Osteoblast (primary cell): ENCODE data around the gene DSCAML1. TPM values are rescaled to one million over a fixed set of nuclear protein-coding genes. Genes with fewer than 3 reads are reported as not detected.

Experiments
- DNase-seq: peaks from one replicate; pipeline ENCODE4 v3.0.0; 2011; ENCODE audit warnings: low spot score, mixed read lengths; ENCODE audit not compliant: insufficient read length; ENCODE audit errors: missing footprints
- H2AFZ ChIP-seq: 2 replicates; pipeline ENCODE4 v1.6.0; 2011; ENCODE audit warnings: mild to moderate bottlenecking, low read length
- H3K27ac ChIP-seq: 2 replicates; pipeline ENCODE4 v1.5.1; 2011; ENCODE audit warnings: mild to moderate bottlenecking, low read depth, low read length, moderate library complexity
- H3K27me3 ChIP-seq: 2 replicates; pipeline ENCODE4 v1.6.0; 2012; ENCODE audit warnings: mild to moderate bottlenecking, control low read depth, inconsistent platforms, low read length, moderate library complexity; ENCODE audit not compliant: insufficient read depth
- H3K36me3 ChIP-seq: 2 replicates; pipeline ENCODE4 v1.5.1; 2011; ENCODE audit warnings: mild to moderate bottlenecking, low read length, control low read depth, moderate library complexity; ENCODE audit not compliant: insufficient read depth
- H3K4me1 ChIP-seq: 2 replicates; pipeline ENCODE4 v1.5.1; 2011; ENCODE audit warnings: mild to moderate bottlenecking, low read length, control low read depth, moderate library complexity; ENCODE audit not compliant: insufficient read depth
- H3K4me2 ChIP-seq: 2 replicates; pipeline ENCODE4 v1.6.0; 2011; ENCODE audit warnings: mild to moderate bottlenecking, low read length; ENCODE audit not compliant: insufficient read depth
- H3K4me3 ChIP-seq: fragments of 200-600 bp; sonication (generic); 3 replicates; pipeline ENCODE4 v1.5.1; 2012; ENCODE audit warnings: mild to moderate bottlenecking, low read length, inconsistent platforms; ENCODE audit not compliant: insufficient read depth
- H3K79me2 ChIP-seq: 2 replicates; pipeline ENCODE4 v1.6.0; 2012; ENCODE audit warnings: mild to moderate bottlenecking, low read length, control low read depth, inconsistent platforms; ENCODE audit not compliant: insufficient read depth
- H3K9me3 ChIP-seq: 2 replicates; pipeline ENCODE4 v1.5.1; 2011; ENCODE audit warnings: low read depth, low read length, control low read depth
- H4K20me1 ChIP-seq: 2 replicates; pipeline ENCODE4 v1.6.0; 2012; ENCODE audit warnings: mild to moderate bottlenecking, low read length, control low read depth; ENCODE audit not compliant: insufficient read depth
- total RNA-seq: library from RNA; depleted of rRNA; stranded (reverse); fragments of >200 nt; gene quantifications from 2 replicates; pipeline ENCODE4 v1.2.3, GENCODE V29; 2012
- TF ChIP-seq, protein P1 (sequence below): IDR thresholded peaks from 2 replicates; pipeline ENCODE4 v1.5.1; 2011; ENCODE audit warnings: mild to moderate bottlenecking, low read depth, low read length, moderate library complexity; ENCODE audit errors: extremely low read depth

Gene DSCAML1
- total RNA-seq, 1 donor, result not detected

DNA sequence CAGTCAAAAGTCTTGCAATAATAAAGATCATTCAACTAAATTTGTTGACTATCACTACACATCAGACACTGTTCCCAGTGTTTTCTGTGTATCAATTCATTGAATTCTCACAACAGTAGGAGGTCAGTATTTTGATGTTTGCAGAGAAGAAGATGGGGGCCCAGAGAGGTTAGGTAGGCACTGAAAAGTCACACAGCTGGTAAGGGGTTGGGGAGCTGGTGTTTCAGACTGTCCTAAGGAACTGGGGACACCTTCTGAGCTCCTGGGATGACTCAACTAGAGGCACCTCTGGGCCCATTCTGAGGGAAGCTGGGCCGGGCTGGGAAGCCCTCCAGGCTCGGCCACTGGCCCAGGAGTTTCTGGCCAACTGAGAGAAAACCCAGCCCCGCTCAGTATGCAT is 180.0 kb downstream of the DSCAML1 start:
- no peaks in the 10 kb centered on the region for H3K9me3 ChIP-seq
- peaks cover 5% of the 10 kb centered on the region for H3K27me3 ChIP-seq
- TF ChIP-seq, protein P1, sequence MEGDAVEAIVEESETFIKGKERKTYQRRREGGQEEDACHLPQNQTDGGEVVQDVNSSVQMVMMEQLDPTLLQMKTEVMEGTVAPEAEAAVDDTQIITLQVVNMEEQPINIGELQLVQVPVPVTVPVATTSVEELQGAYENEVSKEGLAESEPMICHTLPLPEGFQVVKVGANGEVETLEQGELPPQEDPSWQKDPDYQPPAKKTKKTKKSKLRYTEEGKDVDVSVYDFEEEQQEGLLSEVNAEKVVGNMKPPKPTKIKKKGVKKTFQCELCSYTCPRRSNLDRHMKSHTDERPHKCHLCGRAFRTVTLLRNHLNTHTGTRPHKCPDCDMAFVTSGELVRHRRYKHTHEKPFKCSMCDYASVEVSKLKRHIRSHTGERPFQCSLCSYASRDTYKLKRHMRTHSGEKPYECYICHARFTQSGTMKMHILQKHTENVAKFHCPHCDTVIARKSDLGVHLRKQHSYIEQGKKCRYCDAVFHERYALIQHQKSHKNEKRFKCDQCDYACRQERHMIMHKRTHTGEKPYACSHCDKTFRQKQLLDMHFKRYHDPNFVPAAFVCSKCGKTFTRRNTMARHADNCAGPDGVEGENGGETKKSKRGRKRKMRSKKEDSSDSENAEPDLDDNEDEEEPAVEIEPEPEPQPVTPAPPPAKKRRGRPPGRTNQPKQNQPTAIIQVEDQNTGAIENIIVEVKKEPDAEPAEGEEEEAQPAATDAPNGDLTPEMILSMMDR, result no peak
- no peak for DNase-seq
- no peaks in the 10 kb centered on the region for H3K79me2 ChIP-seq
- no peak overlapping the region for H3K4me3 ChIP-seq
- H3K36me3 ChIP-seq, result no peaks in the 10 kb centered on the region
- H2AFZ ChIP-seq, result no peak overlapping the region
- H3K4me1 ChIP-seq, result no peaks in the 10 kb centered on the region
- no peak overlapping the region for H3K27ac ChIP-seq
- no peaks in the 10 kb centered on the region for H4K20me1 ChIP-seq
- no peak overlapping the region for H3K4me2 ChIP-seq

DNA sequence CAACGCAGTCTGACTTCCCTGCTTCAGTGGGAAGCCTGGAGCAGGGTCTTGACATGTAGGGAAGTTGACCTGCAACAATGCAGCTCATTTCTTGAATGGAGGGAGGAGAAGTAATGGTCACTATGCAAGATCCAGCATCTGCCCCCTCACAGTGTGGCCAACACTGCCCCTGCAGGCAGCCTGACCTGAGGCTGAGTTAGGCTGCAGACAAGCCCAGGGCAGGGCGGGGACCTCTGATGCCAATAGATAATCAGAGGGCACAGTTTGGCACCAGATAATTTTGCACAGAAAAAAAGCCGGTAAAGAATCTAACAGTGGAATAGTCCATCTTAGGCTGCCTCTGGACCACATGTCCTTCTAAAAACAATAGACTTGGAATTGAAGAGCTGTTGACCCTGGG is 182.3 kb downstream of the DSCAML1 start:
- Histone ChIP-seq H3K27me3 (peaks cover 3% of the 10 kb centered on the region), H3K9me3 (no peaks in the 10 kb centered on the region), H3K4me2 (no peak overlapping the region), H3K79me2 (no peaks in the 10 kb centered on the region), H3K4me1 (no peaks in the 10 kb centered on the region), H3K4me3 (no peak overlapping the region), H4K20me1 (no peaks in the 10 kb centered on the region), H3K36me3 (no peaks in the 10 kb centered on the region), H3K27ac (no peak overlapping the region), H2AFZ (no peak overlapping the region)
- TF ChIP-seq, protein P1, result peak; percentile 7
- DNase-seq, result no peak

DNA sequence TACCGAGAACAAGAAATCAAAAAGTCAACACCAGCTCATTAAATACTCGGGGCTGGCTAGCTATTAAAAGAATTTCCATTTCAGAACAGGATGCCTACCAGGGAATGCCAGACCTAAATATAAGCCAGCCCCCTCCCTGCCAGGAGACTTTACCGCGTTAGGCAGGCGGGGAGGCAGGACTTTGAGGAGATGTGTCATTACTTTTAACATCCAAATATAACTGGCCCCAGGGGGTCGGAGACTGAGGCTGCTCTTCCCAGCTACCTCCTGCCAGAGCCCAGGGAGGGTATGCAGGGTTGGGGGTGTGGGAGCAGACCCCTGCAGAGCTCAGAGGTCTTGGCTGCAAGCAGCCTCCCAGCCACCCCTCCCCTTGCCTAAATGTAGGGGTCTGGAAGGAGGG is 183.5 kb downstream of the DSCAML1 start:
- H3K4me1 ChIP-seq, result no peaks in the 10 kb centered on the region
- peaks cover 3% of the 10 kb centered on the region for H3K27me3 ChIP-seq
- H3K27ac ChIP-seq, result no peak overlapping the region
- no peaks in the 10 kb centered on the region for H3K36me3 ChIP-seq
- H3K9me3 ChIP-seq, result no peaks in the 10 kb centered on the region
- DNase-seq, result no peak
- no peak overlapping the region for H3K4me3 ChIP-seq
- H3K4me2 ChIP-seq, result no peak overlapping the region
- TF ChIP-seq, protein P1, result no peak
- H4K20me1 ChIP-seq, result no peaks in the 10 kb centered on the region
- H3K79me2 ChIP-seq, result no peaks in the 10 kb centered on the region
- H2AFZ ChIP-seq, result no peak overlapping the region

DNA sequence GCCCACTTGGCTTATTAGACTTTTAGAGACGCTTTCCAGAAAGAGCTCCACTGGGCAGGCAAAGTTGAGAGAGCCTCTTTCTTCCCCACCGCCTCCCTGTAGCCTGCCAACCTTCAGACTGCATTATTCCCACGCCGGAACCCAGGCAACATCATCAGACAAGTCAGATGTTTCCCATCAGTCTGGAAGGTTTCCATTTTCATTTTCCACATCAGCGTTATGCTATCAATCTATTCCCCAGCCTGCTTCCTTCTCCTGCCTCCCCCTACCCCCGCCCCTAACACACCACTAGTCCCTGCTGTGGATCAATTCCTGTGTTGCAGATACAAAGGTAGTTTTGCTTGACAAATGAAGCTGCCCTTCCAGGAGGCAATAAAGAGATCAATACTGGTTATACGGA is 184.8 kb downstream of the DSCAML1 start:
- Histone ChIP-seq H3K4me3 (no peak overlapping the region), H3K4me2 (no peak overlapping the region), H3K4me1 (no peaks in the 10 kb centered on the region), H2AFZ (no peak overlapping the region), H3K36me3 (no peaks in the 10 kb centered on the region), H3K27me3 (peaks cover 3% of the 10 kb centered on the region), H3K9me3 (no peaks in the 10 kb centered on the region), H3K79me2 (no peaks in the 10 kb centered on the region), H4K20me1 (no peaks in the 10 kb centered on the region), H3K27ac (no peak overlapping the region)
- DNase-seq, result no peak
- TF ChIP-seq, protein P1, result no peak
